SHP77 treated with DMSO at 0.1 percent for 48 hours (cell line): ENCODE measurements around the gene TPK1.

ENCODE experiments used
- DNase-seq: peaks from one replicate; lab custom pipeline; 2025; lab: John Stamatoyannopoulos, UW

The TPK1 gene

GRCh38 chr7:144407266-144407931, 428.5 kb downstream of the TPK1 start:
- DNase-seq: no peak

GRCh38 chr7:144404946-144405345, 430.9 kb downstream of the TPK1 start:
- DNase-seq: no peak

- DNase-seq: no peak
These were observed 432.2 kb downstream of the TPK1 start, which contains the start of gene NOBOX for GRCh38 chr7:144403649-144404061. TSS of gene NOBOX (minus strand) at chr7:144403693.

GRCh38 chr7:144403102-144403501, 432.8 kb downstream of the TPK1 start:
- no peak for DNase-seq
